Hippocampal formation (tissue), 2 donors: ENCODE measurements around the gene BEX3.
"Not testable (repeated sequence)": the region's sequence is repeated elsewhere in the genome, so short reads cannot be mapped to it uniquely, and the experiment has no call there.

ENCODE experiments used
- DNase-seq, 2 donors: peaks; one replicate each; lab custom pipeline; 2025; lab: John Stamatoyannopoulos, UW

The BEX3 gene

DNA sequence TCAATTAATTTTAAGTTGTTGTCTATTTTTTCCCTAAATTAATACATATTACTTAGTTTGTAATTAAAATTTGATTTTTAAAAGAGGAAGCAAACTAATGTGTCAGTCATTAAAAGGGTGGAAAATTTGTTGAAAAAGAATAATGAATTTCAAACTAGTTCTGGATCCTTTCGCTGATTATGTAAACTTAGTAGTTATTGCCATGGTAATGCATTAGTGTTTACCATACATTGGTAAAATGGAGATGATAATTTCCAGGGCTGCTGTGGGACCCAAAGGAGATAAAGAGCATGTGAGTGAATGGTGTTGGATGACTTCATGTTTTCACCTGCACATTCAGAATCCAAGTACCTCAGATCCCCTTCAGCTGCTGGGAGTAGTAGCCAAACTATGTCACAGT is 6.5 kb downstream of the BEX3 start:
- DNase-seq: no peak

GRCh38 chrX:103384672-103385071 is 8.3 kb downstream of the BEX3 start:
- no peak for DNase-seq

- DNase-seq: not testable (repeated sequence)
Measured at GRCh38 chrX:103385283-103385830, 9.0 kb downstream of the BEX3 start.

GRCh38 chrX:103386332-103386731 is 10.0 kb downstream of the BEX3 start:
- DNase-seq: no peak

GRCh38 chrX:103393487-103393886 is 17.1 kb downstream of the BEX3 start:
- DNase-seq: no peak

- no peak for DNase-seq
Measured at GRCh38 chrX:103396186-103396585, 19.8 kb downstream of the BEX3 start.

GRCh38 chrX:103396660-103397059 is 20.3 kb downstream of the BEX3 start:
- DNase-seq: no peak

DNA sequence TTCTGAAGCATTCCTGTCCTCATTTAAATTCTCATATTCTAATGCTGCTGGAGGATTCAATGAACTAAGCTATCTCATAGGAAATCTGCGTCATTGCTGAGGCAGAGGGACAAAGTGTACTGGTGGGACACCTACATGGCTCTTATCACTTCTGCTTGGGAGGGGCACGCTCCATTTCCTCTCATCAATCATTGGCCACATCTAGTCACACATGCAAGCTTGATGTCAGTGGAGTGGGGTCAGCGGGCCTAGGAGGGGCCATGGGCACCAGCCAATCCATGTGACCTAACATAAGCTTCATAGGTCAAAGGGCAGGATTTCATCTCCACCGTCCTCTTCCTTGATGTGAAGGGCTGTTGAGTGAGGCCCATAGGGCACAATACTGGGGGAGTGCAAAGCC is 21.4 kb downstream of the BEX3 start:
- no peak for DNase-seq

DNA sequence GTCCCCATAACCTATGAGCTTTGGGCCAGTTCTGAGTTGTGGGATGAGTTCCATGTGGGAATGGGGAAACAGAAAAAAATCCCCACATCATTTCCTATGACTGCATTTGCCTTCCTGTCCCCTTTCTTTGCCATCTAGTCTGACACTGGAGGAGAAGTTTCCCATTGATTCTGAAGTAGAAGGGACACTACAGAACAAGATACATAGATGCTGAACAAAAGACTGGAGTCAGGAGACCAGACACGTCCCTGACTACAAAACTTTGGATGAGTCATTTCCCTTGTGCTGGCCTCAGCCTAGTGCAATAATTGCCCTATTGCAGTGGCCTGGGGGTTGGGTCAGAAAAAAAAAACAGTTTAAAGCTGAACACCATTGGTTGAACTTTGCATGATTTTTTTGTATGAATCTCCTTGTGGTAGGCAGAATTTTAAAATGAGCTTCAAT is 22.1 kb downstream of the BEX3 start:
- no peak for DNase-seq

DNA sequence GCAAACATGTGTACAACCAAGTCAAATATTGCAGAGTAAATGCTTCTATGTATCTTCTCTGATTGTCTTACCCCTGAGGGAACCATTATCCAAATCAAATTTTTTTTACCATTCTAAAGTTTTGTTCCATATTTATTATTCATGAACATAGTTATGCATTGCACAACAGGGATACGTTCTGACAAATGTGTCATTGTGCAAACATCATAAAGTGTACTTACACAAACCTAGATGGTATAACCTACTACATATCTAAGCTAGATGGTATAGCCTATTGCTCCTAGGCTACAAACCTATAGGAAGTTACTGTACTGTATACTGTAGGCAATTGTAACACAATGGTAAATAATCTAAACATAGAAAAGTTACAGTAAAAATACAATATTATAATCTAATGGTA is 23.4 kb downstream of the BEX3 start:
- DNase-seq: no peak

DNA sequence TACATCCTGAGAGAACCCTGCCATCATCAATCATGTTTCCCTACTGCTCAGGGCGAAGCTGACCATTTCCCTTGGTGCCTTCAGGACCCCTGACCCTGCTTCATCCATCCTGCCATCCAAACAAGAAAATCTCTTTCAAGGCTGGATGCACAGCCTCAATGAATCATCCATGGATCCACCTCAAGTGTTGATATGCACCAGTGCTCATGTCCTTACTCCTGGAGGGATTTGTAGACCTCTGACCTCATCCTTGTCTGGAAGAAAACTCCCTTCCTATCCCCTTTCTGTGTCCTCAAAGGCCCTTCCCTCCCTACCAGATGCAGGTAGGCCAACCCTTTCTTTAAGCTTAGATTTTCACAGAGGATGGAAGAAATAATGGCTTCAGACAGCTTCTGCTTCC is 24.6 kb downstream of the BEX3 start:
- no peak for DNase-seq

- peak in 1 of 2 donors; percentile 23 for DNase-seq
Measured at GRCh38 chrX:103404231-103405008, 28.1 kb downstream of the BEX3 start.

DNA sequence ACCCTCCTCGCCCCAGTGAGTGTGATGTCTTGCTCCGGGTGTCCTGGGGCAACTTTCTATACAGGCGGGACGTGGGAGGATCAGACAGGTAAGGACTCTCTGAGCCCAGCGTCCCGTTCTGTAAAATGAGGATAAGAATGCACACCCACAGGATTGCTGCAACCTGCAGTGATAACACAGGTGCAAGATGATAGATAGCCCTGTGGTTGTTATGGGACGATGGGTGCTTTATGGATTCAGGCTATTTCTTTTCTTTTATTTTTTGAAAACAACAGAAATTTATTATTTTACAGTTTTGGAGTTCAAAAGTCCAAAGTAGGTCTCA is 28.6 kb downstream of the BEX3 start:
- no peak for DNase-seq

DNA sequence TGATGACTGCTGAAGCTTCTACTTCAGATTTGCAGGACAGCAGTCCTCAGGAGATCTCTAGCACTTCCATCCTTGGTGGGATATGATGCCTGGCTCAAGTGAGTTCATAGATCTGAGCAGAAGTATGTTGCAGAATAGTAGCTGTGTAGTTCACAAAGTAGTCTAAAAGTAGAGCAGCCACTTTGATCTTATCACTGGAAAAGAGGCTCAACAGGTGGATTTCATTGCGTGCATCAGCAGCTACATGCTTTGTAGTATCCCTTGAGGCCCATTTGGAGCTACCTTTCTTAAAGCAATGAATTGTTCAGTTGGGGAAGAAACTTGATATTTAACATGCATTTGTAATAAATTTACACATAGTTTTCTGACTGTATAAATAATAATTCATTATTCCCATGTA is 29.9 kb downstream of the BEX3 start:
- no peak for DNase-seq

- no peak for DNase-seq
Measured at GRCh38 chrX:103407776-103408175, 31.4 kb downstream of the BEX3 start.

GRCh38 chrX:103411721-103412120 is 35.4 kb downstream of the BEX3 start:
- not testable (repeated sequence) for DNase-seq

- no peak for DNase-seq
Measured at GRCh38 chrX:103413705-103414387, 37.5 kb downstream of the BEX3 start.

GRCh38 chrX:103414561-103414960 is 38.2 kb downstream of the BEX3 start:
- no peak for DNase-seq

DNA sequence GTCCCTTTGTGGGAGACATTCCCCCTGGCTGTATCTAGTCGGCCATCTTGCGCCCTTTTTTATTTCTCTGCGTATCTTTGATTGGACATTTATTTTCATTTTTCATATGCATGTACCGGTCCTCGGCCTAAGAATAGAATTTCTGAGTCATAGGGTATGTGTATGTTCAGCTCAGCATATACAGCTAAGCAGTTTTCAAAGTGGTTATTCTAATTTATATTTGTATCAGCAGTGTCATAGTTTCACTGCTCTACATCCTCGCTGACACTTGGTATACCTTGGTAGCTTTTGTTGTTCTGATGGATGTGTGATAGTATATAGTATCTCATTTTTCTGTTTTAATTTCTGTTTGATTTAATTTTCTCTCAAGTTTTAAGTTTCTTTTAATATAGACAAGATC is 38.7 kb downstream of the BEX3 start:
- no peak for DNase-seq

- no peak for DNase-seq
Measured at GRCh38 chrX:103415528-103415927, 39.2 kb downstream of the BEX3 start.

- DNase-seq: no peak
Measured at GRCh38 chrX:103417370-103417769, 41.0 kb downstream of the BEX3 start.

DNA sequence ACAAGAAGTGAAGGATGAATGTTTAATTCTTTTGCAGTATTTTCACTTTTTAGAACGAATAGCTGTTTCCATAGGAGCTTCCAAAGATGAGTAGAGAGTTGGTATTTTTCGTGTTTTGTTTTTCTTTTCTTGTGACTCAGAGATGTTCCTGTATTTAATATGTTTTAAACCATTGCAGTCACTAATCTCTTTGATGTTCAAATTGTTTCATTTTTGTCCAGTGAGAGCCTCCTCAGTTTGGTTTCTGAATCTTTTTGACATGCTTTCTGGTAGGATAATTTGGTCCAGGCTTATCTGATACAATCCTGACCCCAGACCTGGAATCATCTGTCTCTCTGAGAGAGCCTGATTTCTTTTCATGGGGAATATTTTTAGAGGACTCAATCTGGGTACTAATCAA is 41.6 kb downstream of the BEX3 start:
- no peak for DNase-seq

DNA sequence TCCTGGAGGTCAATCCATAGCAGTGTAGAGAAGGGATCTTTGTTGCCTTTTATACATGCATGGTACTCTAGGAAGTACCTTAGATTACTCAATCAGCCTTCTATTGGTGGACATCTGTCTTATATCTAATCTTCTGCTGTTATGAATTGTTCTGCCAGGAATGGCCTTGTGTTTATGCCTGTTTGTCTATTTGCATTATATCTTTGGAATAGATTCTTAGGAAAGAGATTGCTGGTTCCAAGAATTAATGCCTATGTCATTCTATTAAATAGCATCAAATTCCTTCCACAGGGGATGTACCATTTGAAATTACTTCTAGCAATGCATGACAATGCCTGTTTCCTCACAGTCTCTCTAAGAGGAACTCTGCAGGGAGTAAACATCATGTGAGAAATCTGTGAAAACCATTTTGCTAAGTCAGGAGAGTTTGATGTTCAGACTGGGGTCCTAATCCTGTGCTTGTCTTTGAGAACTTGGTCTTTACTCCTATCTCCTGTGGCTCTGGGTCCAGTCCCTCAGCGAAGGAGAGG is 42.5 kb downstream of the BEX3 start:
- DNase-seq: no peak
